K562 treated with DMSO at 1 percent for 48 hours (cell line): Measurements from ENCODE around the gene LYSMD1. TPM values are rescaled to one million over a fixed set of nuclear protein-coding genes. Genes with fewer than 3 reads are reported as not detected.

ENCODE experiments used
- total RNA-seq: library from RNA; unstranded; fragments of 300-600 nt; gene quantifications from 2 replicates; pipeline ENCODE4 v1.2.3, GENCODE V29; 2022; ENCODE audit warnings: low replicate concordance; ENCODE audit errors: extremely low read depth

The LYSMD1 gene
- total RNA-seq, result not detected in 2 replicates

GRCh38 chr1:151165738-151166504 lies at the start of gene LYSMD1, which contains the start of gene SCNM1:
LYSMD1 (minus strand) TSS chr1:151165902; CDS start chr1:151165258, 644 bp downstream.
SCNM1 (plus strand) TSS chr1:151166144; CDS start chr1:151166153, 9 bp downstream.

GRCh38 chr1:151198254-151199127 lies 32.8 kb upstream of the LYSMD1 start, which contains the start of gene PIP5K1A:
PIP5K1A (plus strand) TSS chr1:151198552; CDS start chr1:151198997, 445 bp downstream.

GRCh38 chr1:151189637-151190445 lies 24.1 kb upstream of the LYSMD1 start, which contains the start of gene VPS72:
VPS72 (minus strand) TSS chr1:151190197; CDS start chr1:151190121, 76 bp downstream.

GRCh38 chr1:151175863-151176262 lies 10.2 kb upstream of the LYSMD1 start, which contains the start of gene TMOD4:
TMOD4 (minus strand) TSS chr1:151175981; CDS start chr1:151174875, 1,106 bp downstream.

GRCh38 chr1:151156515-151156819 lies 9.2 kb downstream of the LYSMD1 start, which contains the start of gene TNFAIP8L2:
TNFAIP8L2 (plus strand) TSS chr1:151156649; CDS start chr1:151158698, 2,049 bp downstream.

GRCh38 chr1:151146412-151147131 lies 19.1 kb downstream of the LYSMD1 start, which contains the start of gene SEMA6C:
SEMA6C (minus strand) TSS chr1:151146631; CDS start chr1:151142621, 4,010 bp downstream.

Other genes with a start within 250 kb of the LYSMD1 start
- not detected in 2 replicates for gene SETDB1, start 239.5 kb downstream of the LYSMD1 start, total RNA-seq
- gene CERS2, start 191.1 kb downstream of the LYSMD1 start, total RNA-seq, result 153 TPM in 1 of 2 replicates, not detected in the other
- gene ANXA9, start 183.6 kb downstream of the LYSMD1 start, total RNA-seq, result not detected in 2 replicates
- gene MINDY1, start 159.0 kb downstream of the LYSMD1 start, total RNA-seq, result not detected in 2 replicates
- gene PRUNE1, start 157.5 kb downstream of the LYSMD1 start, total RNA-seq, result not detected in 2 replicates
- not detected in 2 replicates for gene BNIPL, start 129.3 kb downstream of the LYSMD1 start, total RNA-seq
- gene C1orf56, start 118.2 kb downstream of the LYSMD1 start, total RNA-seq, result not detected in 2 replicates
- gene CDC42SE1, start 106.3 kb downstream of the LYSMD1 start, total RNA-seq, result not detected in 2 replicates
- not detected in 2 replicates for gene MLLT11, start 105.5 kb downstream of the LYSMD1 start, total RNA-seq
- not detected in 2 replicates for gene GABPB2, start 95.1 kb downstream of the LYSMD1 start, total RNA-seq
- gene SEMA6C, start 19.3 kb downstream of the LYSMD1 start, total RNA-seq, result not detected in 2 replicates
- gene TNFAIP8L2, start 9.3 kb downstream of the LYSMD1 start, total RNA-seq, result not detected in 2 replicates
- not detected in 2 replicates for gene SCNM1, start 242 bp upstream of the LYSMD1 start, total RNA-seq
- gene TMOD4, start 10.1 kb upstream of the LYSMD1 start, total RNA-seq, result not detected in 2 replicates
- gene VPS72, start 24.3 kb upstream of the LYSMD1 start, total RNA-seq, result not detected in 2 replicates
- gene PIP5K1A, start 32.6 kb upstream of the LYSMD1 start, total RNA-seq, result not detected in 2 replicates
- not detected in 2 replicates for gene PSMD4, start 88.8 kb upstream of the LYSMD1 start, total RNA-seq
- not detected in 2 replicates for gene ZNF687, start 116.4 kb upstream of the LYSMD1 start, total RNA-seq
- gene PI4KB, start 161.5 kb upstream of the LYSMD1 start, total RNA-seq, result not detected in 2 replicates
- gene RFX5, start 181.3 kb upstream of the LYSMD1 start, total RNA-seq, result not detected in 2 replicates
- gene SELENBP1, start 206.8 kb upstream of the LYSMD1 start, total RNA-seq, result not detected in 2 replicates
- 1,082 TPM in 1 of 2 replicates, not detected in the other for gene PSMB4, start 233.7 kb upstream of the LYSMD1 start, total RNA-seq